Nephron (organoid): ENCODE measurements around the gene KRT83.

ENCODE experiments used
- H3K27ac Mint-ChIP-seq, 3 experiments: 2 replicates each; pipeline ENCODE4 v1.8.0; 2020; ENCODE audit warnings: mixed read lengths in 3 of 3, mild to moderate bottlenecking in 2 of 3, moderate library complexity in 1 of 3
- H3K27me3 Mint-ChIP-seq: 2 replicates; pipeline ENCODE4 v1.8.0; 2021; ENCODE audit warnings: low read depth, mild to moderate bottlenecking, moderate library complexity, mixed read lengths
- H3K36me3 Mint-ChIP-seq: 2 replicates; pipeline ENCODE4 v1.8.0; 2020; ENCODE audit warnings: low read depth, mixed read lengths
- H3K4me1 Mint-ChIP-seq: 2 replicates; pipeline ENCODE4 v1.8.0; 2020; ENCODE audit warnings: mixed read lengths
- H3K4me3 Mint-ChIP-seq, 3 experiments: 2 replicates each; pipeline ENCODE4 v1.8.0; 2020; ENCODE audit warnings: mild to moderate bottlenecking in 3 of 3, mixed read lengths in 3 of 3, moderate library complexity in 2 of 3
- H3K9me3 Mint-ChIP-seq: 2 replicates; pipeline ENCODE4 v1.8.0; 2020; ENCODE audit warnings: mixed read lengths
- TF ChIP-seq, protein P1 (sequence below), 3 experiments: fragments of 200-600 bp; sonication (generic); IDR thresholded peaks; one replicate each; pipeline ENCODE4 v1.5.0; 2021; ENCODE audit warnings: antibody characterized with exemption in 3 of 3; ENCODE audit not compliant: unreplicated experiment in 3 of 3

Gene KRT83

GRCh38 chr12:52334185-52334584 is 13.0 kb upstream of the KRT83 start:
- Mint-ChIP-seq H3K27me3 (peaks cover 5% of the 10 kb centered on the region), H3K9me3 (peaks cover 4% of the 10 kb centered on the region), H3K4me3 (no peak overlapping the region), H3K27ac (no peak overlapping the region), H3K36me3 (no peaks in the 10 kb centered on the region), H3K4me1 (peaks cover 7% of the 10 kb centered on the region)
- TF ChIP-seq, protein P1, sequence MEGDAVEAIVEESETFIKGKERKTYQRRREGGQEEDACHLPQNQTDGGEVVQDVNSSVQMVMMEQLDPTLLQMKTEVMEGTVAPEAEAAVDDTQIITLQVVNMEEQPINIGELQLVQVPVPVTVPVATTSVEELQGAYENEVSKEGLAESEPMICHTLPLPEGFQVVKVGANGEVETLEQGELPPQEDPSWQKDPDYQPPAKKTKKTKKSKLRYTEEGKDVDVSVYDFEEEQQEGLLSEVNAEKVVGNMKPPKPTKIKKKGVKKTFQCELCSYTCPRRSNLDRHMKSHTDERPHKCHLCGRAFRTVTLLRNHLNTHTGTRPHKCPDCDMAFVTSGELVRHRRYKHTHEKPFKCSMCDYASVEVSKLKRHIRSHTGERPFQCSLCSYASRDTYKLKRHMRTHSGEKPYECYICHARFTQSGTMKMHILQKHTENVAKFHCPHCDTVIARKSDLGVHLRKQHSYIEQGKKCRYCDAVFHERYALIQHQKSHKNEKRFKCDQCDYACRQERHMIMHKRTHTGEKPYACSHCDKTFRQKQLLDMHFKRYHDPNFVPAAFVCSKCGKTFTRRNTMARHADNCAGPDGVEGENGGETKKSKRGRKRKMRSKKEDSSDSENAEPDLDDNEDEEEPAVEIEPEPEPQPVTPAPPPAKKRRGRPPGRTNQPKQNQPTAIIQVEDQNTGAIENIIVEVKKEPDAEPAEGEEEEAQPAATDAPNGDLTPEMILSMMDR (IDR thresholded peaks at IDR 0.05; ENCODE audit: unreplicated experiment in 3 of 3) = no peak

DNA sequence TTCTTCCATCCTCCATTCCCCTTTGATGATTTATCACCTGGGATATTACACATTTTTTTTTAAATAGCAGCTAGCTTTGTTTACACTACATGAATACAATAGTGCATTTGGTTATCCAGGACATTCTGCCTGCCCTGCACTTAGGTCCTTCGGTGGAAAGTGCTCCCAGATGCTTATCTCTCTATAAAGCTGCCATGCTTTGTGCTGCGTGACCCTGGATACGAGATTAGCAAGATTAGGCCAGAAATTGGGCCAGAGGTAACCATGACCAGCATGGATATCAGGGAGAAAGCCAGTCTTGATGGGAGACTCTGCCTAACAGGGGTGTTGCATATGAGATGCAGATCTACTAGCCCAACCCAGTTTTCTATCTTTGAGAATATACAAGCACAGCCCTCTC is 12.1 kb upstream of the KRT83 start:
- Mint-ChIP-seq H3K4me1 (peaks cover 7% of the 10 kb centered on the region), H3K27me3 (peaks cover 5% of the 10 kb centered on the region), H3K36me3 (no peaks in the 10 kb centered on the region), H3K9me3 (peaks cover 4% of the 10 kb centered on the region), H3K27ac (no peak overlapping the region), H3K4me3 (no peak overlapping the region)
- TF ChIP-seq, protein P1 (IDR thresholded peaks at IDR 0.05; ENCODE audit: unreplicated experiment in 3 of 3) = no peak

- Mint-ChIP-seq H3K36me3 (no peaks in the 10 kb centered on the region), H3K27me3 (peaks cover 8% of the 10 kb centered on the region), H3K27ac (no peak overlapping the region), H3K9me3 (peaks cover 4% of the 10 kb centered on the region), H3K4me1 (peaks cover 7% of the 10 kb centered on the region), H3K4me3 (no peak overlapping the region)
- TF ChIP-seq, protein P1 (IDR thresholded peaks at IDR 0.05; ENCODE audit: unreplicated experiment in 3 of 3) = no peak
Measured at GRCh38 chr12:52332381-52332780, 11.2 kb upstream of the KRT83 start.

GRCh38 chr12:52331833-52332232 is 10.6 kb upstream of the KRT83 start:
- TF ChIP-seq, protein P1 (IDR thresholded peaks at IDR 0.05; ENCODE audit: unreplicated experiment in 3 of 3) = no peak
- Mint-ChIP-seq H3K4me3 (no peak overlapping the region), H3K9me3 (peaks cover 4% of the 10 kb centered on the region), H3K4me1 (peaks cover 7% of the 10 kb centered on the region), H3K36me3 (no peaks in the 10 kb centered on the region), H3K27me3 (peaks cover 13% of the 10 kb centered on the region), H3K27ac (no peak overlapping the region)

GRCh38 chr12:52331039-52331438 is 9.8 kb upstream of the KRT83 start:
- Mint-ChIP-seq H3K36me3 (no peaks in the 10 kb centered on the region), H3K9me3 (no peaks in the 10 kb centered on the region), H3K27ac (no peak overlapping the region), H3K27me3 (peaks cover 15% of the 10 kb centered on the region), H3K4me3 (no peak overlapping the region), H3K4me1 (peaks cover 7% of the 10 kb centered on the region)
- TF ChIP-seq, protein P1 (IDR thresholded peaks at IDR 0.05; ENCODE audit: unreplicated experiment in 3 of 3) = no peak

DNA sequence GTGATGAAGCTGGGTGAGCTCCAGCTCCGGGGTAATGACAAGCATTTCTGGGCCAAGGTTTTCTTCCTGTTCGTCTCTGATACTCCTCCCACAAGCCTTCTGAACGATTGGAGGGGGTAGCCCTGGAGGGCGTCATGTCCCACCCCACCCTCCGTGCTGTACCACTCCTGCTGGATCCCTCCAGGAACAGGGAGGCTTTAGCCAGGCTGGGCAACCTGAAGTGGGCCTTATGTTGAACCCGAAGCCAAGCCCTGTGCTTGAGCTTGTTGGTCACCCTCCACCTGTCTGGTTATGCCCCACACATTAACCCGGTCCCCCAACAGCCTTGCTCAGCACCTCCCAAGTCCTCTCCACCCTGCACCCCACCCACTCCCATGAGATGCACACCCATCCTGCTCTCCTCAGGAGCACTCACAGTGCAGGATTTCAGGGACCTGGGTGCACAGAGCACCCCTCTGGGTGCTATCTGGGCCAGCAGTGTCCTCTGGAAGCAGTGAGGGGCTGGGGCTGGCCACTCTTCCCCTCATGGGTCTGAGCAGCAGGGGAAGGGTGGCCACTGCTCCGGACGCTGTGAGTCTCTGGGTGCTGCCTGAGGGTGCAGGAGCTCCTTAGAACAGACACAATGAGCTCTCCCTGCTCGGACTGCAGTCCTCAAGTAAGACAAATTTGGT is 6.8 kb upstream of the KRT83 start:
- Mint-ChIP-seq H3K36me3 (no peaks in the 10 kb centered on the region), H3K27ac (no peak overlapping the region), H3K27me3 (peaks cover 29% of the 10 kb centered on the region), H3K4me3 (no peak overlapping the region), H3K4me1 (no peaks in the 10 kb centered on the region), H3K9me3 (no peaks in the 10 kb centered on the region)
- TF ChIP-seq, protein P1 (IDR thresholded peaks at IDR 0.05; ENCODE audit: unreplicated experiment in 3 of 3) = peak in 1 of 3 experiments; percentile 0
